Spleen (tissue), 7 donors: ENCODE results near the gene MEOX1.

ENCODE experiments used
- POLR2A ChIP-seq, 3 donors: fragments of 450-650 bp; IDR thresholded peaks; one replicate each; pipeline ENCODE4 v1.5.1; 2017; ENCODE audit warnings: antibody characterized with exemption in 3 of 3, mild to moderate bottlenecking in 1 of 3
- TF ChIP-seq, protein P1 (sequence below), 11 experiments: fragments of 200-600 bp in 7 of 11; fragments of 450-650 bp in 4 of 11; sonication (generic) in 4 of 11; IDR thresholded peaks in 8 of 11; conservative IDR thresholded peaks in 3 of 11; 1 replicate in 7 of 11; 2 replicates in 4 of 11; pipeline versions ENCODE4 v1.4.0 to v1.8.0; 2016 to 2021; ENCODE audit warnings: antibody characterized with exemption in 11 of 11, inconsistent platforms in 4 of 11, mild to moderate bottlenecking in 1 of 11
- donor health status: DM: no; HTN: no; CAD: no; lungs with moderate emphysema.
- donor health status: DM: no; HTN: no; CAD: no.
- donor health status: DM: no; HTN: no; CAD: no.

DNA sequence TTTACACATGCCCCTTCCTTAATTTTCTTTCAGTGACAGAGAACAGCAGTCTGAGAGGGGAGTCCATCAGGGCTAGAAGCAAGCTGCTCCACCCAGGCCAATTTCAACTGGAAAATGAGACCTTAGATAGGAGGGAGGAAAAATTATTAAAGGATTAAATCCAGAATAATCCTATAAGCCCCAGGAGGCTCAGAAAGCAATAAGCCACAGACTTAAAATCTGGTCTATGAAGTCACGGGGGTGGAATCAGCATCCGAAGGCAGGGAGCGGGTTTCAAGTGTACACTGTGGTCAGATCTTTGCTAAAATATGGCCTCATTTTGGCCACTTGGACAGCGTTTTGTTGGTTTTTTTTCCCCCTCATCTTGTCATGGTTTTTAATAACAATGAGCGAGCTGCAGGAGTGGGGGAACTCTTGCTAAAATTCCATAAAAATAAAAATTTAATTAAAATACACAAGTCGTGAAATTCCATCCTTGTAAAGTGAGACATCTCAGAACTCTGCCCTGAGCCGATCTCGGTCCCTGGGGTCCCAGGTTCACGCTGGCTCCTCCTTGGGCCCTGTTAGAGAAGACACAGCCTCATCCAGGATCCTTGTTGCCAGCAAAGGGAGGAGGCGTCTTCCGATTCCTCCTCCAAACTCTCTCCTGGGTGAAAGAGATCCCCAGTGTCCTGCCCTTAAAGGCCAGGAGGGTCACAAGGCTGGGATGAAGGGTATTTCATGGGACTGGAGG, 63.9 kb downstream of the MEOX1 start:
- TF ChIP-seq, protein P1, sequence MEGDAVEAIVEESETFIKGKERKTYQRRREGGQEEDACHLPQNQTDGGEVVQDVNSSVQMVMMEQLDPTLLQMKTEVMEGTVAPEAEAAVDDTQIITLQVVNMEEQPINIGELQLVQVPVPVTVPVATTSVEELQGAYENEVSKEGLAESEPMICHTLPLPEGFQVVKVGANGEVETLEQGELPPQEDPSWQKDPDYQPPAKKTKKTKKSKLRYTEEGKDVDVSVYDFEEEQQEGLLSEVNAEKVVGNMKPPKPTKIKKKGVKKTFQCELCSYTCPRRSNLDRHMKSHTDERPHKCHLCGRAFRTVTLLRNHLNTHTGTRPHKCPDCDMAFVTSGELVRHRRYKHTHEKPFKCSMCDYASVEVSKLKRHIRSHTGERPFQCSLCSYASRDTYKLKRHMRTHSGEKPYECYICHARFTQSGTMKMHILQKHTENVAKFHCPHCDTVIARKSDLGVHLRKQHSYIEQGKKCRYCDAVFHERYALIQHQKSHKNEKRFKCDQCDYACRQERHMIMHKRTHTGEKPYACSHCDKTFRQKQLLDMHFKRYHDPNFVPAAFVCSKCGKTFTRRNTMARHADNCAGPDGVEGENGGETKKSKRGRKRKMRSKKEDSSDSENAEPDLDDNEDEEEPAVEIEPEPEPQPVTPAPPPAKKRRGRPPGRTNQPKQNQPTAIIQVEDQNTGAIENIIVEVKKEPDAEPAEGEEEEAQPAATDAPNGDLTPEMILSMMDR (IDR thresholded peaks at IDR 0.05 in 8 of 11, conservative IDR thresholded peaks at IDR 0.05 in 3 of 11), result no peak
- TF ChIP-seq POLR2A (IDR thresholded peaks at IDR 0.05), result no peak
